ENCODE measurements around the gene LAYN. TPM values are rescaled to one million over a fixed set of nuclear protein-coding genes. Genes with fewer than 3 reads are reported as not detected.

Gene LAYN
- total and polyA plus RNA-seq, 2 of the 13 experiments (the other 11 are each of a cell fraction or from before 2014, with no cell fraction given) = 0.17 TPM; not detected in 1

GRCh38 chr11:111574373-111575225 lies 34.1 kb downstream of the LAYN start:
- H3K27me3 ChIP-seq (ENCODE audit: control insufficient read depth in 1 of 2, insufficient read depth in 2 of 2, low read length in 2 of 2) = no peaks in the 10 kb centered on the region; a peak in 1 of 5 replicates
- no TSS peak for BruUV-seq (replicated peaks)
- H3K4me1 ChIP-seq (ENCODE audit: insufficient read depth, low read length) = peaks cover 48% of the 10 kb centered on the region
- no peak overlapping the region for H3K9ac ChIP-seq (ENCODE audit: insufficient read depth, low read depth, low read length)
- no peak overlapping the region for H2AFZ ChIP-seq (ENCODE audit: low read length)
- ChIA-PET CTCF (ENCODE audit: low intra/inter-chr PET ratio, low total read pairs) (no interaction called here), POLR2A (no interaction called here)
- H3K9me3 ChIP-seq (ENCODE audit: low read length) = no peaks in the 10 kb centered on the region
- H4K20me1 ChIP-seq (ENCODE audit: insufficient read depth, low read length) = no peaks in the 10 kb centered on the region
- H3K36me3 ChIP-seq (replicated peaks in 1 of 2; ENCODE audit: control insufficient read depth in 1 of 2, insufficient read depth in 2 of 2, low read length in 2 of 2) = no peaks in the 10 kb centered on the region
- TF ChIP-seq THAP7 (CRISPR knock-in tag; IDR thresholded peaks at IDR 0.05) = no peak
- TF ChIP-seq ARID5B (CRISPR knock-in tag; IDR thresholded peaks at IDR 0.05) = no peak
- no peak for TF ChIP-seq ZBTB26 (CRISPR knock-in tag; IDR thresholded peaks at IDR 0.05; ENCODE audit: borderline replicate concordance)
- TF ChIP-seq GPBP1L1 (CRISPR knock-in tag; IDR thresholded peaks at IDR 0.05) = no peak
- no peak for TF ChIP-seq ZNF232 (CRISPR knock-in tag; IDR thresholded peaks at IDR 0.05; ENCODE audit: borderline replicate concordance)
- no peak for TF ChIP-seq ZFP36L1 (CRISPR knock-in tag; IDR thresholded peaks at IDR 0.05)
- TF ChIP-seq ELF1 (CRISPR knock-in tag; IDR thresholded peaks at IDR 0.05) = no peak
- TF ChIP-seq ZNF619 (CRISPR knock-in tag; IDR thresholded peaks at IDR 0.05) = no peak
- no peak for TF ChIP-seq FOXA3 (CRISPR knock-in tag; IDR thresholded peaks at IDR 0.05)
- no peak for TF ChIP-seq ZNF790 (CRISPR knock-in tag; IDR thresholded peaks at IDR 0.05; ENCODE audit: borderline replicate concordance)
- TF ChIP-seq TRIM24 (CRISPR knock-in tag; IDR thresholded peaks at IDR 0.05) = no peak
- TF ChIP-seq NR2C2 (CRISPR knock-in tag; IDR thresholded peaks at IDR 0.05; ENCODE audit: borderline replicate concordance) = no peak
- TF ChIP-seq SRF (IDR thresholded peaks at IDR 0.05; ENCODE audit: low read depth, low read length) = no peak
- TF ChIP-seq PRPF4 (IDR thresholded peaks at IDR 0.05; ENCODE audit: low read depth, low read length, poor library complexity, severe bottlenecking) = no peak
- TF ChIP-seq SATB2 (CRISPR knock-in tag; IDR thresholded peaks at IDR 0.05) = no peak
- no peak for TF ChIP-seq TFDP2 (CRISPR knock-in tag; IDR thresholded peaks at IDR 0.05)
- peak overlapping the region; percentile 48 for H3K4me2 ChIP-seq (ENCODE audit: low read depth, low read length)
- FAIRE-seq (no peak), DNase-seq (ENCODE audit: low spot score) (no peak), ATAC-seq (no peak)
- no peaks in the 10 kb centered on the region for H3K79me2 ChIP-seq (ENCODE audit: insufficient read depth, low read length)
- H3K4me3 ChIP-seq (replicated peaks in 1 of 3; ENCODE audit: insufficient read depth in 1 of 3, low read depth in 2 of 3, low read length in 3 of 3) = peak overlapping the region in 1 of 3 experiments; percentile 15; a peak in 1 of 6 replicates
- no peak overlapping the region for H3K27ac ChIP-seq (ENCODE audit: extremely low read length, insufficient read depth, low read length)
- 20% methylated on average over 7 of the region's 7 CpGs for WGBS (ENCODE audit: low lambda C conversion rate)
- in situ Hi-C loops (cut with HindIII; ENCODE audit: extremely low pct_ligation_motif_present, low pct_unique_long_range_greater_than_20kb) = no loop called here
- intact Hi-C loops (cut with micrococcal nuclease; ENCODE audit: unreplicated experiment) = no loop called here
